HG02981 (cell line): ENCODE results near the gene EPB41L2.
A peak's percentile ranks its signal among the peaks of the same experiment; 100 is the strongest.
"Not testable (repeated sequence)": the region's sequence is repeated elsewhere in the genome, so short reads cannot be mapped to it uniquely, and the experiment has no call there.

ENCODE experiments used
- ATAC-seq: cut with Tn5 transposase; IDR thresholded peaks from one replicate; pipeline ENCODE4 v1.9.1; 2021; ENCODE audit warnings: mild to moderate bottlenecking, moderate library complexity; ENCODE audit not compliant: unreplicated experiment

EPB41L2 gene

DNA sequence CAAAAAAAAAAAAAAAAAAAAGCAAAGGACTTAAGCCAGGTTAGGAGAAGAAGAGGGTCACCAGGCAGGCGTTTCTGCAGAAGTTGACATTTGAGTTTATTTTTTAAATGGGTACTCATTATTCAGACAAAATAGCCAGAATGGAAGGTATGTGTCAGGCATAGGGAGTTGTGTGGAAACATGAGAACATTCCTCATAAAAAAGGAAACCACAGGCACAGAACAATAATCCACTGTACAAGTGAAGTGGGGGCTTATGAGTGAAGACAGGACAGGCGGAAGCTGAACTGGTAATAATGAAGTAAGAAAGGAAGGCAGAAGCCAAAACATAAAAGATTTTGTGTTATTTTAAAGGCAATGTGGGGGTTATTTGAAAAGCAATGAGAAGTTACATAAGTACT is 104.6 kb downstream of the EPB41L2 start:
- ATAC-seq, result no peak

DNA sequence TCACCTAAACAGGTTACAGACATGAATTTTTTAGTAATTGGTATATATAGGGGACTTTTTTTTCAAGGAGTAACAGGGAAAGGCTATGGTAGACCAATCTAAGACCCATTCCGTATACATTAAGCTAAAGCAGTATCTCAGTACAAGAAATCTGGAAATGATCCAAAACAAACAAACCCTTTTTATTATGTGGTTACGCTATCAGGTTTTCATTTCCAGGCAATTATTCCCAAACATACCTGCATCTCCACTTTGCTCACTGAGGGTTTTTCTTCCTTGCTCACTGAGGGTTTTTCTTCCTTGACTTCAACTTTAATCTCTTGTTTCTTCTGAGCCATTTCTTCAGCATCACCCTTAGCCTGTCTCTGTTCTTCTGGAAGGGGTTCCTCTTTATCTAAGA is 107.3 kb downstream of the EPB41L2 start:
- no peak for ATAC-seq

DNA sequence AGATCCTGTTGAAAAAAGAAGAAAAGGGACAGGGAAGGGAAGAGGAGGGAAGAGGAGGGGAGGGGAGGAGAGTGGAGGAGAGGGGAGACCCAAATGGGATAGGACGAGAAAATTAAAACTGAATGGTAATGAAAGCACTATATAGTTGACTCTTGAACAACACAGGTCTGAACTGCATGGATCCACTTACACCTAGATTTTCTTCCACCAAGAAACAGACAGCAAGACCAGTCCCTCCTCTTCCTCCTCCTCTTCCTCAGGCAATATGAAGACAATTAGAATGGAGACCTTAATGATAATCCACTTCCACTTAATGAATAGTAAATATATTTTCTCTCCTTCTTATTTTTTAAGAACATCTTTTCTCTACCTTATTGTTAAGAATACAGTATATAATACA is 113.5 kb downstream of the EPB41L2 start:
- ATAC-seq, result no peak

DNA sequence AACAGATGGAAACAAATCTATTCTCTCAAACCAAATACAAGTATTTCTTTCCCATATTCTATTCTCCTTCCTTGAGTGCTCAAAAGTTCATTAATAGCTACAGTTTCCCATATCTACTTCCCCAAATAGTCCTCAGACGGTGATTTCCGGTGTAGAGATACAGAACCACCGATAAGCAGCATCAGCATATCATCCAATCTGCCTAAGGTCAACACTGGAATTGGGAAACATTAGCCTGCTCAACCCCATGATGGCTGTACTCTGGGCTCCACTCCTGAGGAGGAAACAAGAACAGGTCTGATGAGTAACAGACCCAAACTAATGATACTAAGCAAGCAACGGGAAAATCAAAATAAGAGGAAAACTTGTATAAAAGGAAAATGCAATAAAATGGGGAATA is 115.6 kb downstream of the EPB41L2 start:
- ATAC-seq, result no peak

DNA sequence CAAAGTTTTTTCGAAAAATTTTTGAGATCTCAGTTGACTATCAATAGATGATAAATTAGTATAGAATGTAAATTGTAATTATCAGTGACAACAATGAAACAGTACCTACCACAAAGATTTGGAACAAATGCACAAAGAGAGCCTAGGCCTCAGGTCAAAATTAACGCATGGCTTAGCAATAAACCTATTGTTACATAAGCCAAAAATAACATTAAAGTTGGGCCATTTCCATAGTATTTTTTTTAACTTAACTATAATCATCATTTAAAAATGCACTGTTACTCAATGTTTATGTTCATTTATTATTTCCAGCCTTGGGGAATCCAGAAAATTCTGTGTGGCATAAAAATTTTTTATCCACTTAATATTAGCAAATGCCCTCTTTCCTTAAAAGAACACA is 117.0 kb downstream of the EPB41L2 start:
- no peak for ATAC-seq

DNA sequence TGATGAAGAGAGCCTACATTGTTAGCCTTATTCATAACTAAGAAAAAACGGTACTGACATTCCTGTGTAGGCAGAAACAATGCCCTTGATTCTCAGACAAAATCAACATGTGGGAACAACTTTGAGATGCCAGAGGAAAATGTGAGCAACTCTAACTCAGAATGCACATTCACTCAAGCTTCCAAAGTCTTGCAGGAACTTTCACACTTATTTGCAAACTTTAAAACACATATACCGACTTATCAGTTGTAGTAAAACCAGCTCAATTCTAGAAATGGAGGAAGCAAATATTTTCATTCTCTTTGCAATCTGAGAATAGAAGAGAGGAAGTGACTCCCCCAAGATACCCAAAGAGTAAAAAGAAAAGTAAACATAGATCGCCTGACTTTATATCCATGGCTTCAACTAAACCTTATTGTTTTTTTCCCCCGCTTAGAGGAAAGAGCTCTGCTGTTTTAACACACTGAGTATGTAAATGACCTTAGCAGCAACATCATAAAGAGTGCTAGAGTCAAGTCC is 117.6 kb downstream of the EPB41L2 start:
- ATAC-seq, result no peak

DNA sequence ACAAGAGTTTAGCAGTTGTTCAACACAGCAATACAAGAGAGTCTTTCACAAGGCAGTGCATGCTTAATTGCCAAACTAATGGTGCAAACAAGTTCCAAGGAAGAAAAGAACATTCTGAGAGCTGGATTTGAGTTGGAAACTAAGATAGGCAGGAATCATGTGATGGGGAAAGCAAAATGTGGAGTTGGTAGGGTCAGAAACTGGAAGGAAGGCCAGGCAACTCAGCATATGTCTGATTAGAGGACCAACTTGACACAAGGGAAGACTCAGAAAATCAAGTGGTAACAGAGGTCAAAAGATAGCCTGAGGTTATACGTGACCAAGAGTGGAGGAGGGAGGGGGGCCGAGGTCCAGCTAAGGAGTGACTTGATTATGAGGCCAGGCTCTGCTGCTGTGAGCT is 118.6 kb downstream of the EPB41L2 start:
- ATAC-seq, result no peak

DNA sequence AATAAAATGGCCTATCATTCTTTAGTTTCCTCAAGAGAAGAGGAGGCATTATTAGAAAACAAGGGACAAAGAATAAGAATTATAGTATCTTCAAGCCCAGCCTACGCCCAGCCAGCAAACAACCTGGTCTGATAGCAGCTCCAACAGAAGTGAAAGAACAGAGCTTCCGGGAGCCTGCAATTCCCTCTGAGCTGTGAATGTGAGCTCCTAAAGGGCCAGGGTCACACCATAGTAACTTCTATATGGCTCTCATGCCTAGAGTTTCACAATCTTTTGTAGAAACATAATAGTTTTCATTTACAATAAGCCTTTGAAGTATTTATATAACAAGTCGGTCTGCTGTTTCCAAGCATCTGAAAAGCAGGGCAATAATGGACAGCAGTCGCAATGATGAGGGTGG is 119.3 kb downstream of the EPB41L2 start:
- no peak for ATAC-seq

DNA sequence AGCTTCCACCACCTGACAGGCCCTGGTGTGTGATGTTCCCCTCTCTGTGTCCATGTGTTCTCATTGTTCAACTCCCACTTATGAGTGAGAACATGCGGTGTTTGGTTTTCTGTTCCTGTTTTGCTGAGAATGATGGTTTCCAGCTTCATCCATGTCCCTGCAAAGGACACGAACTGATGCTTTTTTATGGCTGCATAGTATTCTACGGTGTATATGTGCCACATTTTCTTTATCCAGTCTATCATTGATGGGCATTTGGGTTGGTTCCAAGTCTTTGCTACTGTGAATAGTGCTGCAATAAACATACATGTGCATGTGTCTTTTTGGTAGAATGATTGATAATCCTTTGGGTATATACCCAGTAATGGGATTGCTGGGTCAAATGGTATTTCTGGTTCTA is 120.3 kb downstream of the EPB41L2 start:
- not testable (repeated sequence) for ATAC-seq

DNA sequence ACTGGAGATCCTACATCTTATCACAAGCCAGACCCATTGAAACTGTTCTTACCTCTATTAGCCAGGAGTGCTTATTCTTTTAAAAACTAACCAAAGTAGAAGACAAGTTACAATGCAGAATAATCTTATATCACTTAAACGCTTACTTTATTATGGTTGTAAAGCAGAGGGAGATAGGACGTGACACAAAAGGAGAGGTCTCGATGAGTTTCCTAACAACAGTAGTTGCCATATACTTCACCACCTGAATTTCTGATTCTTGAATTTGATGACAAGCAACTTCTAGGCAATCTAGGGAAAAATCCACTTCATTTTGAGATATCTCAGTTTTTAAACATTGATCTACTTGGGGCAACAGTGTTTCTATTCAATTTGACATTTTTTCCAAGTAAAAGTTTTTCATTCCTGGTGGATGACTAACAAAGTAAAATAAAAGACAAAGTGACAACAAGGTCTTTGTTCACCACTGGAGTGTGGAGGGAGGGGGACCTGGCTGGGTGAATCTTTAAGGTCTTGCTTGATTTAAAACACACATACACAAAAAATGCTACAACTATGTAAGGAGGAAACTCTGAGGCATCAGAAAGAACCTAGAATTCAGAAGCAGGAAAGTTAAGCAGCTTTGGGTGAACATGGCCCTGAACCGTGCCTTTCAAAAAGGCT is 125.0 kb downstream of the EPB41L2 start:
- ATAC-seq, result no peak

DNA sequence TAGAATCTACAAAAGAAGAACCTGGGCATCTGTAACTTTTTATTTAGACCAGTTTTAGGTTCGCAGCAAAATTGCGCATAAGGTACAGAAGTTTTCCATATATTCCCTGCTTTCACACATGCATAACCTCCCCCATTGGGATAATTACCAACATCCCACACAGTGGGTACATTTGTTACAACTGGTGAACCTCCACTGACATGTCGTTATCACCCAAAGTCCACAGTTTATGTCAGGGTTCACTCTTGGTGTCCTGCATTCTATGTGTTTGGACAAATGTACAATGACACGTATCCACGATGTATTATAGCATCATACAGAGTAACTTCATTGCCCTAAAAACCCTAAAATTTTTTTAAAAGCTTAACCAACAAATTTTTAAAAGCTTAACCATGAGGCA is 126.1 kb downstream of the EPB41L2 start:
- no peak for ATAC-seq

DNA sequence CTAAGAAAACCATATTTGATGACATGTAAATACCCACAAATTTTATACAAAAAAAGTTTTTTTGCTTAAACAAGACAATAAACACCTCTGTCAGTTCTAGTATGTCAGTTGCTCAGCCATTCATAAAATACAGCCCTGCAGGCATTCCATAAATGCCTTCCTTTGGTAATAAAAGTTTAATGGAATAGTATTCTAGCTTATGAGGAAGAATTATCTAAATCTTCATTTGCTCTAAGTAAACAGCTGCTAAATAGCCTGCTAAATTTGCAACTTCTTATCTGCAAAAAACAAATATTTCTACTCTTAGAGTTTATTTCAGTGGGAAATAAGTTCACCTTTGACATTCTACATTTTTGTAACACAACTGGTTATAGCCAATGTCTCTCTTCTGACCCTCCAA is 127.1 kb downstream of the EPB41L2 start:
- ATAC-seq, result no peak

DNA sequence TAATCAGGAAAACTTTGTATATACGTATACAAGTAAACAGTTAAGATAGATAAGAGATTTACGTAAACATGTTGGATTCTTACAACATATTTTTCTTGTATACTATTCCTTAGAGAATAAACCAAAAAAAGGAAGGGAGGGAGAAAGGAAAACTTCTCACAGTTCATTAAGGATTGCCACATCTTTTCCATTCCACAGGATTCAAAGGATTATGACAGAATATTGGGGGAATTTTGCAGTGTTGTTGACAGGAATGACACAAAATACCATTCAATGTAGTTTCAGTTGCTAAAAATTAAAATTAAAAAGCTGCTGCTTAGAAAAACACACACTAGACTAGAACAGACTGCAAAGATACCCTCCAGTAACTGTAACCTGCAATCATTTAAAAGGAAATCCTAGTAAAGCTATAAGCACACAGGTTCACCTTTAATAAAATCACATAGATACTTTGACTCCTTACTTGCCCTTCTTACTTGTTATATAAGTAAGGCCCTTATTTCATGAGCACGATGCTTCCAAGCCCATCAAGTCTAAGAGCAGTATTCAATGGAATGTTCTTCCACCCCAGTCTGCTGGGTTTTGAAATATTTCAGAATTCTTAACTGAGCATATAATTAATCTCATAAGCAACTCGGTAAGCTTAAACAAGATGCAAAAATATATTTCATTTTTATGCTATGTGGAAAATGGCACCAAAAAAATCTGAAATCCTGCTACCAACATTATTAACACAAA is 128.0 kb downstream of the EPB41L2 start:
- ATAC-seq, result no peak

DNA sequence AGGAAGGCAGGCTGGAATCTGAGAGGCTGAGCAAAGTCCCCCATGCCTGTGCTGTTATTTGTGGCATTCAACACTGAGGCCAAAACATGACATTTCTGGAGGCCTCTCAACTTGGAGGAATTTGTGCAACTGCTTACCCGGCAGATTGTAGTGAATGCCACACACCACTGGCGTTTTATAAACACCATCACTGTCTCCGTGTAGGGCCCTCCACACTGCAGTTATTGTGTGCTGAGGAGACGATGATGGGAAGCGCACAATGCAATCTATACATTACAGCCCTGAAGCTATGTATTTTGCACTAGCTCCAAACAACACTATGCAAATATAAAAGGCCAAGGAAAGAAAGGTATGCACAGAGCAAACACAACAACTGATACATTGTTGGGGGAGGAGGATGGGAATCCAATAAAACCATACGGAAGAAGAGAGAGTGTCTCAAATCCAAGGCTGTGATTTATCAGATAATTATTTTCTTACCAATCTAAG is 129.3 kb downstream of the EPB41L2 start:
- ATAC-seq, result no peak

DNA sequence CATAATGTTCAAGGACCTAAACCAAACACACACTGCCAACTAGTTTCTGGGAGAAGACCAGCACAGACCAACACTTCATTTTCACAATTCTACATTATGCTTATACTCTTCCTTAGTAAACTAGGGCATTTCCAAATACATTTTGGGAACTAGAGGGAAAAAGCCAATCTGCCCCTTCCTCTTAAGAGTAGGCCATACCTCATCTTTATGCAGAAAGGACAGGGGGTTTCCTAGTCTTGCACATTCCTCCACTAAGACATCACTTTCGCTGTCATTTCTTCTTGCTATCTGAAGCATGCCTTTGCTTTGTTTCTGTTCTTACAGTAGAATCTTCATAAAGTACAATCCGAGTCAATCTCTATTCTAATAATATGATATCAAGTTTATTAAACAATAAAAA is 130.1 kb downstream of the EPB41L2 start:
- no peak for ATAC-seq

DNA sequence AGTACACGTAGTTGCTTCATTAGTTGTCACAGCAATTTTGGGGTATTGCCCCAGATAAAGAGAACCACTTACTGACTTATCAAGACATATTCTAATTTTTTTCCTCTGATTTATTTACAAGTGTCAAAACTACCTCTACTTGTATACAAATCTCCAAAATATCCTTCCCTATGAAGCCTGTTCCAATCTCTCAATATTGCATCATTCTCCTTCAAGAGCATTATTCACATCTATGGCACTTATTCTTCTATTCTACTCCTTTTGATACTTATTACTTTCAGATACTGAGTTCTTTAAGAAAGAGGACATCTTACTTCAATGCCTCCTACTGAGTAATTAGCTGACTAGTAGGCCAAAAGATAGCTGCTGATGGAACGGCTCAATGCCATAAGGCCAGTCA is 130.6 kb downstream of the EPB41L2 start:
- no peak for ATAC-seq

DNA sequence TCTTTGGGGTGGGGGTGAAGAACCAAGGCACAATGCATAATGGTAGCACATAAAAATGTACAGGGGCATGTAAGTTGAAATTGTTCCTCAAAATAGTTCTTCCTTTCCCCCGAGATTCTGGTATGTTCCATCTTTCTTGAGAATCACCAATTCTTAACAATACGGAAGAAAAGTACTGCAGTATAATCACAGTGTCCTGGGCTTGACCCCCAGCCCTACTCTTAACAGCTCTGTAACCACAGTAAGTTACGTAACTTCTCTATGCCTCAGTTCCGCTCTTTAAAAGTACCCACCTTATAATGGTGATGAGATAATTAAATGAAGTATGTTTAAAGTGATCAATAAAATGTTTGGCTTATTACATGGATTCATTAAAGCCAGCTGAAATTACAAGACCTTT is 131.4 kb downstream of the EPB41L2 start:
- ATAC-seq, result no peak

DNA sequence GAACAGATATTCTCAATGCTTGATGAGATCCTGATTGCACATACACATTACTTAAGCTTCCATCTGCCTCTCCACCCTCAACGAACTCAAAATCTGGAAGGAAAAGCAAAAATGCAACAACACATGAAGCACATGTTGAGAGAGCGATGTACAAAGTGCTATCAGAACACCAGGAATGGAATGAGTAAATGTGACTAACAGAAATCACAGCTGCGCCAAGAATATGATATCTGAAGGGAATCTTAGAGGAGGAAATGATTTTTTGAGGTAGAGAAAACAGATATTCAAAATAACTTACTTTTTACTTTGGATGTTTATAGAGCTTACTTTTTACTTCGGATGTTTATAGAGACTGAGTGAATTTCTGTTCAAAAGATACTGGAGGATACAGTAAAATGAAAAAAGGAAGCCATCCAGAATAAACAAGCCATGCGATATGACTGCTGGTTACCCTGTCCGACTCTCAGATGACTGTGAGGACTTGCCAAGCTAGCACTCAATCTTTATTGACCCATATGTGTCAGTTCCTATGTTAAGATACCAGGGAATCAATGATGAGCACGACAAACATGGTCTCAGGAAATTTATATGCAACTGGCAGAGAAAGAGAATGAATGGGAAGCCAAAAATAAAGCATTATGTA is 133.9 kb downstream of the EPB41L2 start:
- no peak for ATAC-seq

DNA sequence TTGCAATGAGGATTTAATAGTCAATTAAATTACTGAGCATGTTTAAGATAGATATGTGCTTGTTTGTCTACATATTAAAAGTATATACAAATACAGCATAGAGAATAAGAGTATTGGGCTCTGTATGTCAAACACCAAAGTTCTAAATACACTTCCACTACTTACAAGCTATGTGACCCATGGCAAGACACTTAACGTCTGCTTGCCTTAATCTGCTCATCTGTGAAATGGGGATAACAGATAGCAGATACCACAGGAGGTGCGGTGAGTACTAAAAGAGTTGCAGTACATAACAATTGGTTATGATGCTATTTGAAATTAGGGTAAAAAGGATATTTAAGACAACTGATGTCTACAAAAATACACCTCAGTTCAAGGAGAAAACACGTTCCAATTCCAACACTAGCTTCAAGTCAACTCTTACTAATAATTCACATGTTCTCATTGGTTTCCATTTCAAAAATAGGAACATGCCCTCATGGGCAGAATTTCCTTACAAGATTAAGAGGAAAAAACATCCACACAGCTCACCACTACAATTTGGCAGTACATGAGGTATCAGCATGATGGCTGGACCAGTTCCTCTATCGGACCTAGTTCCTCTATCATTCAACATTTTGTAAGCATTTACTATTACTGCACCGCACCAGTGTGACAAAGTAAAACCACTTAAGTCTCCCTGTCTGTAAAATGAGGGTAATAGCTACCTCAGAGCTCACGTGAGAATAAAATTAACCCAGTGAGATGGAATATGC is 134.7 kb downstream of the EPB41L2 start:
- no peak for ATAC-seq

DNA sequence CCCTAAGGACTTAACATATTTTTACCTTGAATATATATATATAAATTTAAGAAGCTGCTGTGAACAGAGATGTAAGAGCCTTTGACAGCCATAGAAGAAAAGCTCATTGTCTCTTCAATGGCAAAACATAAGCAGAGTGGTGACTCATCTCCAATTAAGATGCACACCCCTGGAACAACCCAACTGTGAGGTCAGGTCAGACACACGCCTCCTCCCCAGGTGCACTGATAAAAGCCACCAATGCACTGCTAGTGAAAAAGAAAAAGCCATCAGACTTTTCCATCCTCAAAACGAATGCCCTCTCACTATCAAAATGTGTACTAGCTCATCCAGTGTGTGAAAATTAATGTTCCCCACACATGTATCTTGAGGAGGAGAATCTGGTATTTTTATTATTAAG is 135.7 kb downstream of the EPB41L2 start:
- no peak for ATAC-seq

DNA sequence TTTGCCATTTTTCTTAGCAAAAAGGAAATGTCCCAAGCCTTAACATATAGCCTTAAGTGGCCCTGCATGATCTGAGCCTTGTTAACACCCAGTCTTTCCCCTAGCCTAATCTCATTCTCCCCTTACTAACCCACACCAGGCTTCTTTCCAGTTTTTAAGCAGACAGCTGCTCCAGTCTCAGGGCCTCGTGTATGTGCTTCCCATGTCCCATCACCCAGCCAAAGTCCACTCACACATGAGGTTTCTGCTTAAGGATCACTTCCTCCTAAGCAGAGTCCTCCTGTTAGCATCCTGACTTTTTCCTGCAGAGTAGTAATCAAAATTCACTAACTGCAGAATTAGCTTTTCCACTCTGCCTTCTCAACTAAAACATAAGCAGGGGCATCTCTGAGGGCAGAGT is 139.7 kb downstream of the EPB41L2 start:
- peak; percentile 15 for ATAC-seq
